RWPE1 (cell line): ENCODE measurements around the gene RNF181.

ENCODE experiments used
- CTCF ChIA-PET: fragments of 350-600 bp; sonication (Branson Sonifier 250); formaldehyde crosslinking; extraction: SDS; loops from one replicate; lab custom pipeline; 2021; lab: Yijun Ruan, JAX
- POLR2A ChIA-PET: fragments of 400-600 bp; formaldehyde crosslinking; extraction: SDS; loops from one replicate; lab custom pipeline; 2020; ENCODE audit warnings: antibody characterized with exemption; ENCODE audit not compliant: low non-redundant PET; lab: Yijun Ruan, JAX
- DNase-seq: peaks from one replicate; pipeline ENCODE4 v3.0.0; 2012; ENCODE audit warnings: low spot score
- H3K27ac ChIP-seq: fragments of 450-650 bp; 2 replicates; pipeline ENCODE4 v1.5.1; 2017
- TF ChIP-seq, protein P1 (sequence below): fragments of 450-650 bp; conservative IDR thresholded peaks from 2 replicates; pipeline ENCODE4 v1.5.1; 2017; ENCODE audit warnings: low read depth, mild to moderate bottlenecking

Gene RNF181

DNA sequence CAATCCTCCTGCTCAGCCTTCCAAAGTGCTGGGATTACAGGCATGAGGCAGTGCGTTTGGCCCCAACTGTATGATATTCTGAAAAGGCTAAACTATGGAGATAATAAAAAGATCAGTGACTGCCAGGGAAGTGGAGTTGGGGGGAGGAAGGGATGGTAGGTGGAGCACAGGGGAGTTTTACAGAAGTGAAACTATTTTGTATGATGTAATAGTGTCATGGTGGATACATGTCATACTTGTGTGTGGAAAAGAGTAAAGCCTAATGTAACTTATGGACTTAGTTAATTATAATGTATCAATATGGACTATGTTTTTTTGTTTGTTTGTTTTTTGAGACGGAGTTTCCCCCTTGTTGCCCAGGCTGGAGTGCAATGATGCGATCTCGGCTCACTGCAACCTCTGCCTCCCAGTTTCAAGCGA, 31.4 kb upstream of the RNF181 start:
- no peak for DNase-seq
- TF ChIP-seq, protein P1, sequence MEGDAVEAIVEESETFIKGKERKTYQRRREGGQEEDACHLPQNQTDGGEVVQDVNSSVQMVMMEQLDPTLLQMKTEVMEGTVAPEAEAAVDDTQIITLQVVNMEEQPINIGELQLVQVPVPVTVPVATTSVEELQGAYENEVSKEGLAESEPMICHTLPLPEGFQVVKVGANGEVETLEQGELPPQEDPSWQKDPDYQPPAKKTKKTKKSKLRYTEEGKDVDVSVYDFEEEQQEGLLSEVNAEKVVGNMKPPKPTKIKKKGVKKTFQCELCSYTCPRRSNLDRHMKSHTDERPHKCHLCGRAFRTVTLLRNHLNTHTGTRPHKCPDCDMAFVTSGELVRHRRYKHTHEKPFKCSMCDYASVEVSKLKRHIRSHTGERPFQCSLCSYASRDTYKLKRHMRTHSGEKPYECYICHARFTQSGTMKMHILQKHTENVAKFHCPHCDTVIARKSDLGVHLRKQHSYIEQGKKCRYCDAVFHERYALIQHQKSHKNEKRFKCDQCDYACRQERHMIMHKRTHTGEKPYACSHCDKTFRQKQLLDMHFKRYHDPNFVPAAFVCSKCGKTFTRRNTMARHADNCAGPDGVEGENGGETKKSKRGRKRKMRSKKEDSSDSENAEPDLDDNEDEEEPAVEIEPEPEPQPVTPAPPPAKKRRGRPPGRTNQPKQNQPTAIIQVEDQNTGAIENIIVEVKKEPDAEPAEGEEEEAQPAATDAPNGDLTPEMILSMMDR = no peak
- ChIA-PET CTCF (interaction anchor here (0.6 to 1.0 kb wide), 2 partner anchors 11 to 244 kb away, joined by 3 read pairs; no protein-coding TSS in a partner anchor), POLR2A (interaction anchor here (0.5 to 0.6 kb wide), 3 partner anchors 13 to 236 kb away, joined by 3 to 8 read pairs (median 6); partner anchors contain the start of genes RETSAT and TGOLN2)
- H3K27ac ChIP-seq = no peak overlapping the region

DNA sequence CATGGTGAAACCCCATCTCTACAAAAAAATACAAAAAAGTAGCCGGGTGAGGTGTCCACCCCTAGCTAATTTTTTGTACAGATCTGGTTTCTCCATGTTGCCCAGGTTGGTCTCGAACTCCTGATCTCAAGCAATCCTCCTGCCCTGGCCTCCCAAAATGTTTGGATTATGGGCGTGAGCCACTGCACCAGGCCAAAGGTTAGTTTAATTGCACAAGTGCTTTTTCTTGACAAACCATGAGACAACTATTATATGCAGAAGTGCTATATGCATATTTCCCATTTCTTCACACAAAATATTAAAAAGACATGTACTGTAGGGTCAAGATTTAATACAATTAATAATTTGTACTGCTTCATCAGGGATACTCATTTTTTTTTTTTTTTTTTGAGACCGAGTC, 29.3 kb upstream of the RNF181 start:
- DNase-seq = no peak
- no peak overlapping the region for H3K27ac ChIP-seq
- ChIA-PET CTCF (no interaction called here), POLR2A (no interaction called here)
- TF ChIP-seq, protein P1 = no peak

DNA sequence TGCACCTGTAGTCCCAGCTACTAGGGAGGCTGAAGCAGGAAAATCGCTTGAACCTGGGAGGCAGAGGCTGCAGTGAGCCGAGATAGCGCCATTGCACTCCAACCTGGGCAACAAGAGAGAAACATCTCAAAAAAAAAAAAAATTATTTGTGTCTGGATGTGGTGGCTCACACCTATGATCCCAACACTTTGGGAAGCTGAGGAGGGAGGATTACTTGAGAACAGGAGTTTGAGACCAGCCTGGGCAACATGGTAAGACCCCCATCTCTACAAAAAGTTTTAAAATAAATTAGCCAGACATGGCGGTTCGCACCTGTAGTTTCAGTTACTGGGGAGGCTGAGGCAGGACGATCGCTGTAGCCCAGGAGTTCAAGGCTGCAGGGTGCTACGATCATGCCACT, 19.8 kb upstream of the RNF181 start:
- no peak overlapping the region for H3K27ac ChIP-seq
- CTCF ChIA-PET = interaction anchor here (0.6 kb wide), 2 partner anchors 8 to 12 kb away, joined by 3 read pairs; no protein-coding TSS in a partner anchor
- TF ChIP-seq, protein P1 = no peak
- DNase-seq = no peak
- POLR2A ChIA-PET = interaction anchor here (1.0 kb wide), 1 partner anchor 14 kb away, joined by 5 read pairs; the partner anchor contains the start of gene GGCX

DNA sequence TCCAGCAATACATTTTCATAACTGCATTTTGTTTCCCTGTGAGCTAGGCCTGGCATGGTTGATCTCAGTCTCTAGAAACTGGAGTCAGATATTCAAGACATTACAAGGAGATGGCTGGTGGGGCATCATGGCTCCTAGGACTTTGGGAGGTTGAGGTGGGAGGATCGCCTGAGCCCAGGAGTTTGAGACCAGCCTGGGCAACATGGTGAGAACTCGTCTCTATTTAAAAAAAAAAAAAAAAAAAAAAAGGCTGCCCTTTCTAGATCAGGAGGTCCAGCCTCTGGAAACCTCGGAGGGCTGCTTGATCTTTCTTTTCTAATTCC, 18.5 kb upstream of the RNF181 start:
- ChIA-PET CTCF (interaction anchor here (0.6 to 0.7 kb wide), 2 partner anchors 18 to 34 kb away, joined by 3 read pairs; no protein-coding TSS in a partner anchor), POLR2A (interaction anchor here (0.7 to 2.2 kb wide), 6 partner anchors 13 to 158 kb away, joined by 3 to 8 read pairs (median 6); partner anchors contain the start of genes C2orf68, RNF181 and SH2D6)
- DNase-seq = no peak
- H3K27ac ChIP-seq = peak overlapping the region; percentile 88
- TF ChIP-seq, protein P1 = no peak

DNA sequence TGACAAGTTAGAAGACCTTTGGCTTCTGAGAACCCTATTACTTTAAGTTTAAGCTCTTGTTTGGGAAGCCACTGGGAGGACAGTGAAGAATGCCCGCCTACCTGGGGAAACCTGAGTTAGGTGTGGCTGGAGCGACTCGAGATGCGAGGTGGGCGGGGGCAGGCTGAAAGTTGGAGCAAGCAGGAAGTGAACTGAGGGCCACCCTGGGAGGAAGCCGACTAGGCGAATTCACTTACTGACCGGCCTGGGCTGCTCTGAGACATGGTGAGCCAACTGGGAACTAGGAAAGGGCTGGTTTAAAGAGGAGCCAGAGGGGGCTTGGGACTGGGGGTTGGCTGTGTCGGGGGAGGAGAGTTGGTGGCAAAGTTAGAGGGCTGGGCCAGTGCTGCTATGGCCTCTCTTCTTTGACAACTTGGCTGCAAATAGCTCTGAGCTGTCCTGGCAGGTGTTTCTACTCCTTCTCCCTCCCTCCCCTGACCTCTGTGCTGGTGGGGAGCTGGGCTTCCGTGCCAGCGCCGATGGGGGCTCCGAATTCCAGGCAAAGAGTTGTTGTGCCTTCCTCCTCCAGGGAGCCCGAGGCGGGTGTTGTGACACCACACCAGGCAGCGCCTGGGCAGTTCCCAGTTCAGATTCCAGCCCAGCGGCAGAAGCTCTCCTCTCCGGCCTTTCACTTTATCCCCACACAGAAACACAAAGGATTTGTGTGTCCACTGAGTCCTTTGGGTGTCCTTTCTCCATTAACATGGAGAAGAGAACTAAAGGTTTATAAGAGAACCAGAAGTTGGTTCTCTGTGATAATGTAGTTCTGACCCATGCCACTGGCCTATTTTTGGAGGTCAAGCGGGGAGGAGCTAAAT, 17.9 kb upstream of the RNF181 start, which contains the start of gene VAMP8:
Gene VAMP8 (plus strand): TSS at position 201 of the 857 bp plus-strand sequence. CDS start 61 bp downstream, at position 262.
- peak; percentile 87 for DNase-seq
- CTCF ChIA-PET = interaction anchor here (0.6 to 0.7 kb wide), 2 partner anchors 17 to 33 kb away, joined by 3 read pairs; no protein-coding TSS in a partner anchor
- H3K27ac ChIP-seq = peak within 1 kb of the TSS; percentile 88

More for the DNA sequence above, 17.9 kb upstream of the RNF181 start, which contains the start of gene VAMP8:
- TF ChIP-seq, protein P1 = no peak
- POLR2A ChIA-PET = interaction anchor here (0.6 to 2.2 kb wide), 5 partner anchors 17 to 159 kb away, joined by 3 to 6 read pairs (median 5); partner anchors contain the start of genes C2orf68, RNF181 and SH2D6
